PC-3 (cell line): ENCODE results near the gene MED13L.

ENCODE experiments used
- EZH2 ChIP-seq: fragments of 300-600 bp; sonication (generic); IDR thresholded peaks from one replicate; pipeline ENCODE4 v1.6.1; 2017; ENCODE audit warnings: antibody characterized with exemption, mild to moderate bottlenecking, low read length; ENCODE audit not compliant: unreplicated experiment
- TF ChIP-seq, protein P1 (sequence below): fragments of 300-600 bp; sonication (generic); conservative IDR thresholded peaks from 2 replicates; pipeline ENCODE4 v1.5.1; 2017; ENCODE audit warnings: antibody characterized with exemption, low read depth, mild to moderate bottlenecking, low read length

GRCh38 chr12:116126610-116127009 lies 150.9 kb downstream of the MED13L start:
- TF ChIP-seq, protein P1, sequence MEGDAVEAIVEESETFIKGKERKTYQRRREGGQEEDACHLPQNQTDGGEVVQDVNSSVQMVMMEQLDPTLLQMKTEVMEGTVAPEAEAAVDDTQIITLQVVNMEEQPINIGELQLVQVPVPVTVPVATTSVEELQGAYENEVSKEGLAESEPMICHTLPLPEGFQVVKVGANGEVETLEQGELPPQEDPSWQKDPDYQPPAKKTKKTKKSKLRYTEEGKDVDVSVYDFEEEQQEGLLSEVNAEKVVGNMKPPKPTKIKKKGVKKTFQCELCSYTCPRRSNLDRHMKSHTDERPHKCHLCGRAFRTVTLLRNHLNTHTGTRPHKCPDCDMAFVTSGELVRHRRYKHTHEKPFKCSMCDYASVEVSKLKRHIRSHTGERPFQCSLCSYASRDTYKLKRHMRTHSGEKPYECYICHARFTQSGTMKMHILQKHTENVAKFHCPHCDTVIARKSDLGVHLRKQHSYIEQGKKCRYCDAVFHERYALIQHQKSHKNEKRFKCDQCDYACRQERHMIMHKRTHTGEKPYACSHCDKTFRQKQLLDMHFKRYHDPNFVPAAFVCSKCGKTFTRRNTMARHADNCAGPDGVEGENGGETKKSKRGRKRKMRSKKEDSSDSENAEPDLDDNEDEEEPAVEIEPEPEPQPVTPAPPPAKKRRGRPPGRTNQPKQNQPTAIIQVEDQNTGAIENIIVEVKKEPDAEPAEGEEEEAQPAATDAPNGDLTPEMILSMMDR, result no peak
- TF ChIP-seq EZH2, result no peak
